Measurements from ENCODE around the gene HYCC1.
"Not testable (repeated sequence)": the region's sequence is repeated elsewhere in the genome, so short reads cannot be mapped to it uniquely, and the experiment has no call there.

The HYCC1 gene

DNA sequence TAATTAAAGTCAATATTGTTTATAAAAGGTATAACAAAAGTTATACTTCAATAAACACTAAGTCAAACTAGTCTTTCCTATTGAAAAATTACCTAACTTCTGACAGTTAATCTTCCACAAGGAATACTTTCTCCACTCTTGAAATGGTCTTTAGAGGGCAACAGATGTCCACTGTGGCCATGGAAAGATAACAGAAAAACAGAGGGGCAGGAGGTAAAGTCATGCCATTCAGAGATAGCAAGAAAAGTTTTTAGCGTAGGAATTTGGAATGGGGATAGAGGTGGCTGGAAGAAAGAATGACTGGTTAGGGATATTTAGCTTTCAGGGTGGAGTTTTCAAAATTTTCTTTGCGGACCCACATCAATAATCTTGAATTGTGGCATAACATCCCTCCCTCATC is 34.7 kb downstream of the HYCC1 start:
- Mint-ChIP-seq H3K27ac (no peak overlapping the region), H3K36me3 (peaks cover 34% of the 10 kb centered on the region), H3K4me3 (no peak overlapping the region), H3K27me3 (no peaks in the 10 kb centered on the region), H3K4me1 (no peaks in the 10 kb centered on the region), H3K9me3 (peaks cover 5% of the 10 kb centered on the region)
- no peak for ATAC-seq

DNA sequence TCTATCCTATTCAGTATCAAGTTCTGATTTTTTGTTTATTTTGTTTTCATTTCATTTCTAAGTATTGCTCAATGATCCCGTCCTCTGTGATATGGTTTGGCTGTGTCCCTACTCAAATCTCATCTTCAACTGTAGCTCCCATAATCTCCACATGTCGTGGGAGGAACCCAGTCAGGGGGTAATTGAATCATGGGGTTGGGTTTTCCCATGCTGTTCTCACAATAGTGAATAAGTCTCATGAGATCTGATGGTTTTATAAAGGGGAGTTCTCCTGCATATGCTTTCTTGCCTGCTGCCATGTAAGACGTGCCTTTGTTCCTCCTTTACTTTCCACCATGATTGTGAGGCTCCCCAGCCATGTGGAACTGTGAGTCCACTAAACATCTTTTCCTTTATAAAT is 39.3 kb downstream of the HYCC1 start:
- H3K9me3 Mint-ChIP-seq, H3K27me3 Mint-ChIP-seq, H3K4me1 Mint-ChIP-seq, H3K27ac Mint-ChIP-seq, H3K4me3 Mint-ChIP-seq, ATAC-seq: not testable (repeated sequence)
- H3K36me3 Mint-ChIP-seq: peaks cover 31% of the 10 kb centered on the region

DNA sequence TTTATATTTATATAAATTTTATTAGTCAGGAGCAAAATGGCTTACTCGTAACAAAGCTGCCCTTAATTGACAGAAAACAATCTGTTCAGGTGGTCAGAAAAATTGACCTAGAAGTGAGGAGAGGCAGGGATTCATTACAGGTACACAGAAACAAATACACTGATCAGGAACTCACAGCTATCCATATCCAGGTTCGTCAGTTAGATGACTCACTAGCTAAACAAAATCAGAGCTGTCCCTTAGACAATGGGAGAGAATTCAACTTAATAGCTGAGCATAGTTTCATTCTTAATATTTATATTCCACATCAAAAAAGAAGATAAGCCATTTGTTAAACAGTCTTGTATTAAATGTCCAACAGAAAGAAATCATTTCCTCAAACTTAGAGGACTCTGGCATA is 41.7 kb downstream of the HYCC1 start:
- Mint-ChIP-seq H3K27ac (no peak overlapping the region), H3K4me3 (no peak overlapping the region), H3K27me3 (no peaks in the 10 kb centered on the region), H3K4me1 (no peaks in the 10 kb centered on the region), H3K36me3 (peaks cover 35% of the 10 kb centered on the region), H3K9me3 (peaks cover 5% of the 10 kb centered on the region)
- ATAC-seq: no peak

DNA sequence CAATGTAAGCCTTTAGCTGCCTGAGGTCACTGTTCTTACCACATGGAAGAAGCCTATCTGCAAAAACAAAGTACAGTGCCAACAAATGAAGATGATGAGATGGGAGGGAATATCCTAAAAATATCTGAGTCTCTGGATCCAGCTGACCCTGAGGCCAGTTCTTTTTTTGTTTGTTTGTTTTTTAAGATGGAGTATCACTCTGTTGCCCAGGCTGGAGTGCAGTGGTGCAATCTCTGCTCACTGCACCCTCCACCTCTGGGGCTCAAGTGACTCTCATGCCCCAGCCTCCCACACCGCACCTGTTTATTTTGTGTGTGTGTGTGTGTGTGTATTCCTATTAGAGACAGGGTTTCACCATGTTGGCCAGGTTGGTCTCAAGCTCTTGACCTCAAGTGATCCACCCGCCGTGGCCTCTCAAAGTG is 44.9 kb downstream of the HYCC1 start:
- Mint-ChIP-seq H3K4me3 (no peak overlapping the region), H3K36me3 (peaks cover 13% of the 10 kb centered on the region), H3K9me3 (no peaks in the 10 kb centered on the region), H3K4me1 (no peaks in the 10 kb centered on the region), H3K27me3 (no peaks in the 10 kb centered on the region), H3K27ac (no peak overlapping the region)
- ATAC-seq: no peak
